A204.1 (cell line): ENCODE measurements around the gene CAPG.
A peak's percentile ranks its signal among the peaks of the same experiment; 100 is the strongest.

Experiments
- FAIRE-seq: peaks from 2 replicates; lab custom pipeline; 2012; peaks lifted over from hg19 to GRCh38; lab: Jason Lieb, UNC

CAPG gene

DNA sequence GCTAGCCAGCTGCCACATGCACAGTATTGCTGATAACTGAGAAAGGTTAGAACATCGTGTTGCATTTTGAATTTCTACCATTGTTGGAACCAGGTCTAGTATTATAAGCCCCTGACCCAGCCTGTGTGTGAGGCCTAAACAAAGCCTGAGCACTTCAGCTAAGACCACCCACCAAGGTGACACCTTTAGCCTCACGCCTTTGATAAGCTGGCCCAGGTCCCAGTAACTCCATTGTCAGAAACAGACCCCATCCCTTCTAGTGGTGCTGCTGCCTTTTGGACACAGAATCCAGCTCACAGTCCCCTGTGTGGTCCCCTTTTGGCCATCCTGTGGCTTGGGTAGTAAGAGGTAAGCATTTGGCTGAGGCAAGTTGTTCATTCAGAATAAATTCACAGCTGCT is 54.0 kb downstream of the CAPG start:
- no peak for FAIRE-seq

DNA sequence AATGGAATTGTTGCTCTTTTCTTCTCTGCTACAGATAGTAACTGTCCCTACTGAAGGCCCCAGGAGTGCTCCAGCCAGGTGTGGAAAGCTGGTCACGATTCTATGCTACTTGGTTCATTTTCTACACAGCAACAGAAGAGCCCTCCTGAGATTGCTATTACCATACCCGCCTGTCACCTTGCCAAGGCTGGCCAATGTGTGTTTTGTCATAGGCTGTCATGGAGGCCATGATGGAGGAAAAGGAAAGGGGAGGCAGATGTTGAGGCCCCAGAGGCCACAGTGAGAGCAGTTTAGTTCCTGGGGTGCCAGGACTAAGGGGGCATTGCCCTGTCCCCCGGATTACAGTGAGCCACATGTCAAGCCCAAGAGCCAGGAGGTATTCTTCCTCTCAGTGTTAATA is 54.6 kb downstream of the CAPG start:
- FAIRE-seq, result no peak

DNA sequence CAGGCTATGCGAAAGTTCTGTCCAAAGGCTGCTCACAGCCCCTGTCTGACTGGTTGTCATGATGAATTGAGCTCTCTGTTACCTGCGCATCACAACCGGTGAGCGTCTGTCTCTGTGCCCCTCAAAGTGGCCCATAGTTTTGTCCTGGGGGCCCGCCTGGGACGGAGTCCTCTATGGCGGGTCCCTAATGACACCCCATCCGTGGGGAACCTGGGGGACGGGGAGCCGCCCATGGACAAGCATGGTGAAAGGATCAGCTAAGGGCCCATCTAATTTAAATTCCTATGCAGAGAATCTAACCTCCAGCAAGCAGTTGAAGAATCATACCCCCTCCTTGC is 55.1 kb downstream of the CAPG start:
- no peak for FAIRE-seq

DNA sequence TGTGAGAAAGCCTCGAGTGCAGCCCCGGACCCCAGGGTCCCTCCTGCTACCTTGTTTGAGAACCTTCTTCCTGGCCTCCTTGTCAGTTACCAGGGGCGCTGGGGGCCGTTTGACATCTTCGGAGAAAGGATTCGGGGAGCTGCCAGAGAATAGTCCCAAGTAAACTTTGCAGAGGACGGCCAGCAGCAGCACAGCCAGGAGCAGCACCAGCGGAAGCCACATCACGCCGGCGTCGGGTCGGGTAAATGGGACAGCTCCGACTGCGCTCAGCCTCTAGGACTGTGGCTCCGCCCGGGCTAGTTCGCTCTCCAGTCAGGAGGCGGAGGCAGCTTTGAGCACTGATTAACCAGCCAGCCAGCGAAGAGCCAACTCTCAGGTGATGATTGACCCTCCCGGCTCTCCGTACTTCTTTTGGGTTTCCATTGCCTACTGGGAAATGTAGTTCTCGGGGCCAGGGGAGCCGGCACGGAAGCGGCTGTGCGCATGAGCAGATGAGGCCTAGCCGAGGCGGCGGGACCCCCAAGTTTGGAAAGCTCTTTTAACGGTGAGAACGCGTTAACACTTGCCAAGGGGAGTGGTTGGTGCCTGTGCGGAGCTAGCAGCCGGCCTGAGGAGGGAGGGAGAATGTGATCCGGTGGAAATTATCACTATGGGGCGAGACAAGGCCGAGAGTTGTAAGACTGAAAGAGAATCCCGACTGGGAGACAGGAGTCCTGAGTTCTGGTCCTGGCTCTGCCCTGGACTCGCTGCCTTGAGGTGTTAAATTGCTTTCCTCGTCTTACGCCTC is 55.7 kb downstream of the CAPG start, which contains the start of the genes ELMOD3 and RETSAT:
ELMOD3 (plus strand) TSS at position 484 of the 787 bp plus-strand sequence. CDS start 2,430 bp downstream, outside the sequence.
RETSAT (minus strand) TSS at position 243 of the 787 bp plus-strand sequence; CDS start at position 222, 21 bp downstream.
- FAIRE-seq, result peak; percentile 96

DNA sequence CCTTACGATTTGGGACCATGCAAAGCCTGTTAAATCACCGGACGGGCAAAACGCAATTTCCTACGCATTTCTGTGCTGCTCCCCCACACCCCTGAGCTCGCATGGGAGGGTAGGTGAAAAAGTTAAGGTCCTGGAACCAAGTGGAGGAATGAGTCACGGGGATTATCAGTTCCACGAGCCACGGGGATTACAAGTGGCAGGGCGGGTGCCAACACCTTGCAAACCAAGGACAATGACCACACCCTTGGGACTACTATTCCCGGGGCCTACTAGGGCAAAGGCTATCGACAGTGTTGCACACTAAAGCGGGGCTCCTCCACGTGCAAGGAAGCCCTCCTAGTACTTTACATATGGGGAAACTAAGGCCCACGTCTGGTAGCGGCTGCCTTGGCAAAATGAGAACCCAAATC is 56.3 kb downstream of the CAPG start:
- no peak for FAIRE-seq

DNA sequence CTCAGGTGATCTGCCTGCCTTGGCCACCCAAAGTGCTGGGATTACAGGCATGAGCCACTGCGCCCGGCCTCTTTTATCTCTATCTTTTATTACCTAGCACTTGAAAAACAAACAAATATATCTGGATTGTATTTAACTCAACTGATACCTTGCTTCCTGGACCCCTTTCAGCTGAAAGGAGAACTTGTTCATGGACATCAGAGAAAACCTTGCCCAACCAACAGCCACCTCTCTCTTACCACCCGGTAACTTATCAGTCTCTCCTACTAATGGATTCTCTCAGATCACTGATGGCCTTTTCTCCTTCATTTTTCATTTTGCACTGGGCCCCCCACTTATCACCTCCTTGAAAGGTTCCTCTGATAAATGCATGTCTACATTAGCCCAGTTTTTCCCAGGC is 62.6 kb downstream of the CAPG start:
- no peak for FAIRE-seq
